Lower lobe of right lung (tissue), 2 donors: ENCODE data around the gene DUSP28. TPM values are rescaled to one million over a fixed set of nuclear protein-coding genes. Genes with fewer than 3 reads are reported as not detected.

ENCODE experiments used
- ATAC-seq, 2 donors: fragments of 200-7000 bp; cut with Tn5 transposase; one replicate each; pipeline ENCODE4 v1.9.1; 2020 to 2022; ENCODE audit warnings: mild to moderate bottlenecking in 2 of 2, moderate library complexity in 2 of 2
- DNase-seq: peaks from one replicate; pipeline ENCODE4 v3.0.0-alpha.2; 2020
- H3K27ac ChIP-seq: fragments of 200-600 bp; one replicate; pipeline ENCODE4 v1.8.0; 2022
- H3K27me3 ChIP-seq: fragments of 200-600 bp; one replicate; pipeline ENCODE4 v1.8.0; 2022; ENCODE audit warnings: low read depth
- H3K36me3 ChIP-seq: fragments of 200-600 bp; one replicate; pipeline ENCODE4 v1.8.0; 2022; ENCODE audit warnings: mild to moderate bottlenecking
- H3K4me1 ChIP-seq: fragments of 200-600 bp; one replicate; pipeline ENCODE4 v1.8.0; 2022
- H3K4me3 ChIP-seq: fragments of 200-600 bp; one replicate; pipeline ENCODE4 v1.8.0; 2022; ENCODE audit warnings: mild to moderate bottlenecking
- H3K9me3 ChIP-seq: fragments of 200-600 bp; one replicate; pipeline ENCODE4 v1.8.0; 2022
- intact Hi-C: fragments of 100-400 bp; cut with DNase I; formaldehyde crosslinking; loops from one replicate; pipeline ENCODE4 v1.11.0; 2022
- total RNA-seq: library from RNA; stranded (reverse); fragmentation: NEBNext Ultra II Directional; extraction: Animal tissue kit (Norgen Biotek cat#: 25700); gene quantifications from one replicate; pipeline ENCODE4 v1.2.1, GENCODE V29; 2021
- TF ChIP-seq, protein P1 (sequence below): fragments of 200-600 bp; IDR thresholded peaks from one replicate; pipeline ENCODE4 v1.8.0; 2022; ENCODE audit warnings: antibody characterized with exemption, mild to moderate bottlenecking
- donor health status: DM: no; HTN: yes; CAD: no; lungs with severe emphysema.

DUSP28 gene
- total RNA-seq, 1 donor from 2014 or later, result 5.7 TPM

DNA sequence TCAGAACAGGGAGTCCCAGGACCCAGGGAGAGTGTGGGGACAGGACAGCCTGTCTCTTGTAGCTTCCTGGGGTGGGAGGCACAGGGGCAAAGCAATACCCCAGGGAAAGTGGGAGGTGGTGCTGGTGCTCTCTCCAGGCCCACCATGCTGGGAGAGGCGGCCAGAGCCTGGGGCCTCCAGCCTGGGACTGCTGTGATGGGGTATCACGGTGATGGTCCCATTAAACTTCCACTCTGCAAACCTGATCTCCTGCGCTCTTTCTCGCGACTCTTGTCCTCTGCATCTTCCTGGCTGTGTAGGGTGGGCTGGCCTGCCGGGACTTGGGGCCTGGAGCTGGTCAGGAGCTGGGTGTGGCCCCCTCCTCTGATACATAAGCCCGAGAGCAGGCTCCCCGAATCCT lies 18.3 kb downstream of the DUSP28 start:
- Histone ChIP-seq H3K9me3 (no peaks in the 10 kb centered on the region), H3K4me3 (no peak overlapping the region), H3K36me3 (peaks cover 50% of the 10 kb centered on the region), H3K4me1 (peaks cover 32% of the 10 kb centered on the region), H3K27me3 (no peaks in the 10 kb centered on the region), H3K27ac (peak overlapping the region; percentile 79)
- DNase-seq (no peak), ATAC-seq (no peak)
- intact Hi-C loops, result no loop called here
- TF ChIP-seq, protein P1, sequence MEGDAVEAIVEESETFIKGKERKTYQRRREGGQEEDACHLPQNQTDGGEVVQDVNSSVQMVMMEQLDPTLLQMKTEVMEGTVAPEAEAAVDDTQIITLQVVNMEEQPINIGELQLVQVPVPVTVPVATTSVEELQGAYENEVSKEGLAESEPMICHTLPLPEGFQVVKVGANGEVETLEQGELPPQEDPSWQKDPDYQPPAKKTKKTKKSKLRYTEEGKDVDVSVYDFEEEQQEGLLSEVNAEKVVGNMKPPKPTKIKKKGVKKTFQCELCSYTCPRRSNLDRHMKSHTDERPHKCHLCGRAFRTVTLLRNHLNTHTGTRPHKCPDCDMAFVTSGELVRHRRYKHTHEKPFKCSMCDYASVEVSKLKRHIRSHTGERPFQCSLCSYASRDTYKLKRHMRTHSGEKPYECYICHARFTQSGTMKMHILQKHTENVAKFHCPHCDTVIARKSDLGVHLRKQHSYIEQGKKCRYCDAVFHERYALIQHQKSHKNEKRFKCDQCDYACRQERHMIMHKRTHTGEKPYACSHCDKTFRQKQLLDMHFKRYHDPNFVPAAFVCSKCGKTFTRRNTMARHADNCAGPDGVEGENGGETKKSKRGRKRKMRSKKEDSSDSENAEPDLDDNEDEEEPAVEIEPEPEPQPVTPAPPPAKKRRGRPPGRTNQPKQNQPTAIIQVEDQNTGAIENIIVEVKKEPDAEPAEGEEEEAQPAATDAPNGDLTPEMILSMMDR, result no peak

DNA sequence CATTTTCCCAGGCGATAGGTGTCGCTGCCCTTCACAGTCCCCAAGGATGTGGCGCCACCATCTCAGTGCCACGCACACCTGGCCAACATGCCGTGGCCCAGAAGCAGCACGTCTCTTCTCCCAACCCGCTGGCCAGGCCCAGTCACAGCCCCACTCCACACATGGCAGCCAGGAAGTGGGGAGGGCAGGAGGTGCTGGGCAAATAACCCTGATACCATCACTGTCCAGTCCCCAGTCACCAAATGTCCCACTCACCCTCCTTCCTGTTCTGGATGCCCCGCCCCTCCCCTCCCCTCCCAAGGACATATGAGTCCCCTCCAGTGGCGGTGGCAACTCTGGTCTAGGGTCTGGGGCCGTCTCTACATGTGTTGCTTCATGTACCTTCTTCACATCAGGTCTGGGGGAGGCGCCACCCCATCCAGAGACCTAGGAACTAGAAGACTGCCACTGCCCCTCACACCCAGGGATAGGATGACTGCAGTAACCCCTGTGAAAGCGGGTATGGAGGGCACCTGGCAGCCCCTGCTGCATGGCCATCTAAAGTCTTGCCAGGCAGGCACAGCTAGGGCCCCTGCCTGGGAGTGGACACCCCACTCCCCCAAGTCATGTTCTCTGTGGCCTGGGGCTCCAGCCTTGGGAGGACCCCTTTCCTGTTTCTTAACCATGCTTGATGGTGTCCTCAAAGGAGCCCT lies 19.1 kb downstream of the DUSP28 start:
- Histone ChIP-seq H3K9me3 (no peaks in the 10 kb centered on the region), H3K4me3 (no peak overlapping the region), H3K27me3 (no peaks in the 10 kb centered on the region), H3K36me3 (peaks cover 42% of the 10 kb centered on the region), H3K27ac (peak overlapping the region; percentile 79), H3K4me1 (peaks cover 34% of the 10 kb centered on the region)
- ATAC-seq (no peak), DNase-seq (no peak)
- intact Hi-C loops, result no loop called here
- TF ChIP-seq, protein P1, result no peak

DNA sequence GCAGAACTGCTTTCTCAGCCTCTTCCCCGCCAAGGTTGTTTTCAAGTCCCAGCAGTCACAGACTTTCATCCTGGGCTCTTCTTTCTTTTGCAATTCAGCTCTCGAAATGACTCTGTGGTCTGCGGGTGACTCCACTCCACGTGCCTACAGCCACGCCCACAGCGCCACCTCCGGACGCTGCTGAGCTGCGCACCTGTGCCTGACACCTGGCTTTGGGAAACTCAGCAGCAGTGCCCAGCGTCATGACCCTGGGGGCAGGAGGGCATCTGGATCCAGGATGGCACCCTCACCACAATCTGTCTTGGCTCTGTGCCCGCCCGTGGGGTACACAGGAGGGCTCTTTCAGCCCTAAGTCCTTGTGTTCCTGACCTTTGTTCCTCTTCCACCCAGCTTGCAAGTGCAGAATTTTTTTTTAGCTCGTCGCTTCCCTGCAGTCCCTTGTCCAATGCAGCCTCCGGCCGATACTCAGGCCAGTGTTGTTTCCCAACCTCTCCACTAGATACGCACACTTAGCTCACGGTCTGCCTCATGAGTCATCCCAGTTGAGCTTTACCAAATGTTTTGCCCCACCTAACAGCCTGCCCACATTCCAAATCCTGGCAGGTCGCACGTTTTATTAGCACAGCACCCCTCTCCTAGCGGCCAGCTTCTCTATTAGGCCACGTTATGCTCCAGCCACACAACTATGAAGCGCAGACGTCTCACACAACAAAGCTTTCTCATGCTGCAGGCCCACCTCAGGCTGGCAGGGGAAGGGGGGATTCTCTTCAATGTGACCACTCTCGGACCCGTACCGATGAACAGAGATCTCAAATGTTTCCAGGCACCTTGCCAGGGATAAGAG lies 19.8 kb downstream of the DUSP28 start:
- peaks cover 35% of the 10 kb centered on the region for H3K36me3 ChIP-seq
- H3K4me1 ChIP-seq, result peaks cover 42% of the 10 kb centered on the region
- no peaks in the 10 kb centered on the region for H3K9me3 ChIP-seq
- H3K27me3 ChIP-seq, result no peaks in the 10 kb centered on the region
- ATAC-seq, result peak; percentile 88 to 92
- DNase-seq, result peak; percentile 89
- H3K27ac ChIP-seq, result peak overlapping the region; percentile 79
- TF ChIP-seq, protein P1, result peak; percentile 55
- intact Hi-C loops, result no loop called here
- H3K4me3 ChIP-seq, result peak overlapping the region; percentile 21

DNA sequence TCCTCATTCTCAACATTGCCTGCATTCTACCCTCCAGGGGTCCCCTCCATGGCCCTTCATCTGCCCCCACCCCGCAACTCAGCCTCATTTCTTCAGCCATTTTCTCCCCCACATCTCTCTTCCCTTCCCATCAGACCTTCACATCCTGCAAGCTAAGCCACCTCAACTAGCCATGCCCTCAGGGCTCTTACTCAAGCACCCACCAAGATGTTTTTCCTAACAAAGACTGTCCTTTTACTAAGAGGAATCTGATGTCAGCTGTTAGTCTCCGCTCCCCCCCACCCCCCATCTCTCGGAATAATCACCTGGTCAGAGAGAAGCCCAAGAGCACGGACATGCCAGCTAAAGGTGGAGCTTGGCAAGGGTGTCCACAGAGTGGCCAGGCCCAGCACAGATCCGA lies 21.7 kb downstream of the DUSP28 start:
- H3K27ac ChIP-seq, result no peak overlapping the region
- H3K27me3 ChIP-seq, result no peaks in the 10 kb centered on the region
- H3K4me3 ChIP-seq, result no peak overlapping the region
- DNase-seq (no peak), ATAC-seq (no peak)
- intact Hi-C loops, result no loop called here
- no peaks in the 10 kb centered on the region for H3K9me3 ChIP-seq
- H3K4me1 ChIP-seq, result peaks cover 49% of the 10 kb centered on the region
- TF ChIP-seq, protein P1, result no peak
- peaks cover 16% of the 10 kb centered on the region for H3K36me3 ChIP-seq

DNA sequence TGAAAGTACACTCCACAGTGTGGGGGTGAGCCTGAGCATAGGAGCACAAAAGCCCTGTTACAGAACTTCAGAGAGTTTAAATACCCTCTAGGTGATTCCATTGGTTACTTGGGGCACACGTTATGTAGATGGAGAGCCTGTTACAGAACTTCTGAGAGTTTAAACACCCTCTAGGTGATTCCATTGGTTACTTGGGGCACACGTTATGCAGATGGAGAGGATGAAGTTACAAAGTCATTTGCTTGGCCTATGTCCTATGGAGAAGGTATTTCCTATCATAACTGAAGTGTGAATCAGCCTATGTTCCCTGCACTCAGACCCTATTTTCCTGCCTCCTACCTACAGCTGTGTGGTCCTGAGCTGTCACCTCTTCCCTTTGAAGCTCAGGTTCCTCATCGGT lies 22.6 kb downstream of the DUSP28 start:
- Histone ChIP-seq H3K9me3 (no peaks in the 10 kb centered on the region), H3K27me3 (no peaks in the 10 kb centered on the region), H3K4me1 (peaks cover 54% of the 10 kb centered on the region), H3K36me3 (peaks cover 7% of the 10 kb centered on the region), H3K27ac (no peak overlapping the region), H3K4me3 (no peak overlapping the region)
- TF ChIP-seq, protein P1, result no peak
- DNase-seq (no peak), ATAC-seq (no peak)
- intact Hi-C loops, result no loop called here
